Heart left ventricle (tissue), 16 donors: Measurements from ENCODE around the gene TAF13. TPM values are rescaled to one million over a fixed set of nuclear protein-coding genes. Genes with fewer than 3 reads are reported as not detected.
"Not testable (repeated sequence)": the region's sequence is repeated elsewhere in the genome, so short reads cannot be mapped to it uniquely, and the experiment has no call there.

Experiments
- ATAC-seq, 4 donors: fragments of 200-7000 bp; cut with Tn5 transposase; one replicate each; pipeline ENCODE4 v1.9.1; 2020 to 2022; ENCODE audit warnings: moderate library complexity in 4 of 4, mild to moderate bottlenecking in 3 of 4, moderate number of reproducible peaks in 1 of 4
- DNase-seq, 5 donors: peaks; one replicate each; pipeline ENCODE4 v3.0.0-alpha.2; 2020
- H3K27ac ChIP-seq, 12 donors: fragments of 200-600 bp; sonication (generic) in 4 of 12; one replicate each; pipeline versions ENCODE4 v1.5.0 to v1.8.0; 2016 to 2022; ENCODE audit warnings: mild to moderate bottlenecking in 2 of 12
- H3K27me3 ChIP-seq, 9 donors: fragments of 200-600 bp; sonication (generic) in 2 of 9; one replicate each; pipeline versions ENCODE4 v1.5.1 to v1.8.0; 2016 to 2022; ENCODE audit warnings: mild to moderate bottlenecking in 3 of 9
- H3K36me3 ChIP-seq, 9 donors: fragments of 200-600 bp; sonication (generic) in 2 of 9; one replicate each; pipeline versions ENCODE4 v1.5.0 to v1.8.0; 2018 to 2022; ENCODE audit warnings: mild to moderate bottlenecking in 2 of 9
- H3K4me1 ChIP-seq, 12 donors: fragments of 200-600 bp; sonication (generic) in 4 of 12; one replicate each; pipeline versions ENCODE4 v1.5.0 to v1.8.0; 2016 to 2022; ENCODE audit warnings: mild to moderate bottlenecking in 3 of 12
- H3K4me3 ChIP-seq, 12 donors: fragments of 200-600 bp; sonication (generic) in 4 of 12; one replicate each; pipeline versions ENCODE4 v1.5.0 to v1.8.0; 2017 to 2022; ENCODE audit warnings: mild to moderate bottlenecking in 9 of 12, moderate library complexity in 4 of 12
- H3K9me3 ChIP-seq, 12 donors: fragments of 200-600 bp; sonication (generic) in 4 of 12; one replicate each; pipeline versions ENCODE4 v1.5.0 to v1.8.0; 2016 to 2022; ENCODE audit warnings: mild to moderate bottlenecking in 1 of 12
- CTCF ChIP-seq, 12 donors: fragments of 200-600 bp; sonication (generic) in 4 of 12; IDR thresholded peaks; one replicate each; pipeline versions ENCODE4 v1.5.0 to v1.8.0; 2018 to 2022; ENCODE audit warnings: antibody characterized with exemption in 12 of 12, mild to moderate bottlenecking in 5 of 12
- POLR2A ChIP-seq, 2 donors: fragments of 450-650 bp; IDR thresholded peaks; one replicate each; pipeline ENCODE4 v1.6.1; 2017; ENCODE audit warnings: antibody characterized with exemption in 2 of 2, mild to moderate bottlenecking in 2 of 2, moderate library complexity in 2 of 2
- WGBS, 4 donors: extraction: QIAGEN DNeasy Blood & Tissue Kit in 2 of 4; methylation state at CpG; one replicate each; pipeline versions ENCODE4 v1.1.5 to v1.1.7; 2013 to 2018; 5-methylcytosine and 5-hydroxymethylcytosine counted together
- intact Hi-C, 10 donors: fragments of 100-400 bp; cut with DNase I; formaldehyde crosslinking; loops; one replicate each; pipeline versions ENCODE4 v1.11.1 to v1.14.2; 2022
- polyA plus RNA-seq, 2 donors: library from polyadenylated mRNA; stranded (reverse); fragments of 200-250 nt; gene quantifications; one replicate each; pipeline ENCODE4 v1.2.3, GENCODE V29; 2013
- total RNA-seq, 9 donors: library from RNA; depleted of rRNA in 2 of 9; stranded (reverse); fragments of >200 nt in 2 of 9; fragmentation: NEBNext Ultra II Directional in 3 of 9; extraction: Animal tissue kit (Norgen Biotek cat#: 25700) in 3 of 9; gene quantifications; one replicate each; pipeline versions ENCODE4 v1.1.0 to v1.2.4, GENCODE V29; 2016 to 2023
- donor health status: ischemic (EF 13 %, LVEDD 7.1; RV severe dilation, severe dysfunction).
- donor health status: healthy with polysubstance abuse.
- donor health status: DM: no; HTN: yes; CAD: no.
- donor health status: DM: no; HTN: no; CAD: no.
- donor health status: ischemic (EF 25% LVEDD 6.9; RV normal size, moderate dysfunction).
- donor health status: ischemic (EF 25% LVEDD 5.7; RV mildly dilated, moderate dysfunction).
- donor health status: healthy.
- donor health status: DM: yes; HTN: yes; CAD: no.
- donor health status: ischemic (EF 35%, LVEDD 5.7; RV mildly dilated, moderate dysfunction).
- donor health status: nonischemic (EF 11% LVEDD 7.7; RV severe dilation, severe dysfunction).
- donor health status: DM: yes; HTN: yes; CAD: no.
- donor health status: PGD.
- donor health status: ischemic (EF 29% LVEDD 5.4; RV normal size, mild dysfunction).
- donor health status: nonischemic (EF 23%, LVEDD 6.1; RV moderate dilation, normal function).

The TAF13 gene
- total and polyA plus RNA-seq, 11 donors = 34.8 to 83.9 (median 55.4) TPM

- 94 to 97% (median 97%) methylated on average over 2 of the region's 2 CpGs for WGBS, 4 donors
- Histone ChIP-seq H3K4me3 (no peak overlapping the region), H3K4me1 (peaks cover 0 to 3% (median 0%) of the 10 kb centered on the region in 12 donors), H3K27me3 (no peaks in the 10 kb centered on the region), H3K36me3 (peaks cover 0 to 25% (median 16%) of the 10 kb centered on the region in 9 donors), H3K9me3 (no peaks in the 10 kb centered on the region), H3K27ac (no peak overlapping the region)
- DNase-seq = no peak
- TF ChIP-seq POLR2A (IDR thresholded peaks at IDR 0.05) (no peak), CTCF (IDR thresholded peaks at IDR 0.05) (no peak)
- intact Hi-C loops = loop anchor here in 2 of 10 donors (5.0 to 10.0 kb wide), 2 partner anchors 88 to 90 kb away; partner anchors contain the start of gene ELAPOR1 (in 2 of the 2)
- no peak for ATAC-seq
Observed at GRCh38 chr1:109024646-109025045, 51.2 kb downstream of the TAF13 start.

- Histone ChIP-seq H3K4me3 (no peak overlapping the region), H3K27me3 (no peaks in the 10 kb centered on the region), H3K27ac (no peak overlapping the region), H3K4me1 (peaks cover 0 to 3% (median 0%) of the 10 kb centered on the region in 12 donors), H3K36me3 (peaks cover 2 to 44% (median 30%) of the 10 kb centered on the region in 9 donors), H3K9me3 (peaks cover 0 to 13% (median 4%) of the 10 kb centered on the region in 12 donors)
- TF ChIP-seq POLR2A (IDR thresholded peaks at IDR 0.05) (no peak), CTCF (IDR thresholded peaks at IDR 0.05) (no peak)
- 72 to 77% (median 74%) methylated on average over 3 of the region's 3 CpGs for WGBS, 4 donors
- ATAC-seq = no peak
- DNase-seq = no peak
- intact Hi-C loops = loop anchor here in 2 of 10 donors (5.0 to 10.0 kb wide), 2 partner anchors 92 to 94 kb away; partner anchors contain the start of gene ELAPOR1 (in 2 of the 2)
Observed at GRCh38 chr1:109020693-109021257, 55.0 kb downstream of the TAF13 start.

GRCh38 chr1:109017719-109018118 is 58.1 kb downstream of the TAF13 start:
- peaks cover 0 to 13% (median 4%) of the 10 kb centered on the region in 12 donors for H3K9me3 ChIP-seq
- H3K27me3 ChIP-seq, H3K4me3 ChIP-seq, H3K27ac ChIP-seq, intact Hi-C loops, ATAC-seq, DNase-seq, H3K4me1 ChIP-seq: not testable (repeated sequence)
- 94 to 99% (median 98%) methylated on average over 6 of the region's 6 CpGs for WGBS, 4 donors
- peaks cover 2 to 56% (median 49%) of the 10 kb centered on the region in 9 donors for H3K36me3 ChIP-seq

GRCh38 chr1:109017134-109017533 is 58.7 kb downstream of the TAF13 start:
- 94 to 100% (median 100%) methylated on average over 1 of the region's 1 CpG for WGBS, 4 donors
- Histone ChIP-seq H3K27me3 (no peaks in the 10 kb centered on the region), H3K4me1 (peaks cover 0 to 3% (median 0%) of the 10 kb centered on the region in 12 donors), H3K9me3 (peaks cover 0 to 13% (median 4%) of the 10 kb centered on the region in 12 donors), H3K4me3 (no peak overlapping the region), H3K36me3 (peaks cover 2 to 57% (median 50%) of the 10 kb centered on the region in 9 donors), H3K27ac (no peak overlapping the region)
- ATAC-seq = no peak
- no peak for TF ChIP-seq POLR2A (IDR thresholded peaks at IDR 0.05)
- TF ChIP-seq CTCF (IDR thresholded peaks at IDR 0.05) = no peak
- intact Hi-C loops = no loop called here
- DNase-seq = no peak

Other genes with a start within 250 kb of the TAF13 start
- gene AKNAD1, start 218.9 kb downstream of the TAF13 start, total RNA-seq = under 1 TPM in 1 of 9 donors, not detected in 8; 0.59 TPM
- under 1 TPM in 1 of 2 donors, not detected in 1; 0.14 TPM for gene AKNAD1, start 218.9 kb downstream of the TAF13 start, polyA plus RNA-seq
- 1 to 10 TPM in 8 of 9 donors, under 1 TPM in 1; 1.00 to 7.0 (median 2.4) TPM for gene GPSM2, start 199.0 kb downstream of the TAF13 start, total RNA-seq
- gene GPSM2, start 199.0 kb downstream of the TAF13 start, polyA plus RNA-seq = 1 to 10 TPM in 1 of 2 donors, under 1 TPM in 1; 0.72 to 4.4 TPM
- 10 to 100 TPM; 21.6 to 33.0 (median 27.9) TPM for gene CLCC1, start 112.5 kb downstream of the TAF13 start, total RNA-seq
- gene CLCC1, start 112.5 kb downstream of the TAF13 start, polyA plus RNA-seq = 10 to 100 TPM in 1 of 2 donors, 1 to 10 TPM in 1; 7.9 to 19.5 TPM
- 10 to 100 TPM; 12.2 to 22.3 (median 14.9) TPM for gene WDR47, start 33.9 kb downstream of the TAF13 start, total RNA-seq
- 1 to 10 TPM; 2.6 to 8.5 TPM for gene WDR47, start 33.9 kb downstream of the TAF13 start, polyA plus RNA-seq
- 10 to 100 TPM; 14.1 to 52.9 (median 29.9) TPM for gene TMEM167B, start 14.8 kb upstream of the TAF13 start, total RNA-seq
- gene TMEM167B, start 14.8 kb upstream of the TAF13 start, polyA plus RNA-seq = 10 to 100 TPM; 10.8 to 27.3 TPM
- under 1 TPM in 7 of 9 donors, not detected in 2; 0.11 to 0.83 (median 0.31) TPM for gene ELAPOR1, start 38.1 kb upstream of the TAF13 start, total RNA-seq
- under 1 TPM; 0.04 to 0.11 TPM for gene ELAPOR1, start 38.1 kb upstream of the TAF13 start, polyA plus RNA-seq
- 100 to 1,000 TPM in 6 of 9 donors, 10 to 100 TPM in 3; 88.5 to 113 (median 102) TPM for gene SARS1, start 137.9 kb upstream of the TAF13 start, total RNA-seq
- 100 to 1,000 TPM in 1 of 2 donors, 10 to 100 TPM in 1; 41.1 to 179 TPM for gene SARS1, start 137.9 kb upstream of the TAF13 start, polyA plus RNA-seq
- gene CELSR2, start 173.5 kb upstream of the TAF13 start, total RNA-seq = 10 to 100 TPM in 1 of 9 donors, 1 to 10 TPM in 8; 2.5 to 11.9 (median 8.6) TPM
- 1 to 10 TPM; 1.6 to 2.1 TPM for gene CELSR2, start 173.5 kb upstream of the TAF13 start, polyA plus RNA-seq
- 1 to 10 TPM in 3 of 9 donors, under 1 TPM in 5, not detected in 1; 0.23 to 3.6 (median 0.60) TPM for gene PSRC1, start 207.1 kb upstream of the TAF13 start, total RNA-seq
- 1 to 10 TPM; 1.1 to 1.4 TPM for gene PSRC1, start 207.1 kb upstream of the TAF13 start, polyA plus RNA-seq
- gene MYBPHL, start 231.0 kb upstream of the TAF13 start, total RNA-seq = 1 to 10 TPM in 2 of 9 donors, under 1 TPM in 4, not detected in 3; 0.44 to 2.5 (median 0.54) TPM
- gene MYBPHL, start 231.0 kb upstream of the TAF13 start, polyA plus RNA-seq = under 1 TPM; 0.24 to 0.61 TPM